HL-60 (cell line): Measurements from ENCODE around the gene NLRP2B.
"Not testable (repeated sequence)": the region's sequence is repeated elsewhere in the genome, so short reads cannot be mapped to it uniquely, and the experiment has no call there.

ENCODE experiments used
- DNase-seq, 2 experiments: peaks; one replicate each; pipeline ENCODE4 v3.0.0-alpha.2; 2010 to 2020; ENCODE audit warnings: low read depth in 1 of 2, low spot score in 1 of 2
- H3K27ac ChIP-seq: fragments of 250-450 bp; sonication (Bioruptor Pico); replicated peaks from 2 replicates; pipeline ENCODE4 v1.5.1; 2020; ENCODE audit warnings: mild to moderate bottlenecking, moderate library complexity
- H3K27me3 ChIP-seq: fragments of 250-450 bp; sonication (Bioruptor Pico); 2 replicates; pipeline ENCODE4 v1.5.1; 2021; ENCODE audit warnings: mild to moderate bottlenecking, moderate library complexity; ENCODE audit not compliant: insufficient read depth, poor library complexity, severe bottlenecking
- H3K4me3 ChIP-seq: replicated peaks from 2 replicates; pipeline ENCODE4 v1.5.1; 2011; ENCODE audit warnings: mild to moderate bottlenecking, control low read depth, low read length; ENCODE audit not compliant: insufficient read depth
- GABPA ChIP-seq: IDR thresholded peaks from 2 replicates; pipeline ENCODE4 v1.6.1; 2012; ENCODE audit warnings: low read depth
- POLR2AphosphoS5 ChIP-seq: IDR thresholded peaks from 2 replicates; pipeline ENCODE4 v1.6.1; 2012; ENCODE audit warnings: low read depth
- REST ChIP-seq: IDR thresholded peaks from 2 replicates; pipeline ENCODE4 v1.6.1; 2012; ENCODE audit warnings: low read depth; ENCODE audit not compliant: insufficient replicate concordance
- SPI1 ChIP-seq: IDR thresholded peaks from 2 replicates; pipeline ENCODE4 v1.6.1; 2012; ENCODE audit warnings: low read depth, mild to moderate bottlenecking, borderline replicate concordance
- long read RNA-seq: library from polyadenylated mRNA; unstranded; transcript quantifications from one replicate; pipeline ENCODE4 v2.0.0, GENCODE V29; 2020
- TF ChIP-seq, protein P1 (sequence below): IDR thresholded peaks from one replicate; pipeline ENCODE4 v1.5.1; 2011; ENCODE audit warnings: low read length, control low read depth, inconsistent platforms; ENCODE audit not compliant: insufficient read depth

Gene NLRP2B
- long read RNA-seq: 0 reads

DNA sequence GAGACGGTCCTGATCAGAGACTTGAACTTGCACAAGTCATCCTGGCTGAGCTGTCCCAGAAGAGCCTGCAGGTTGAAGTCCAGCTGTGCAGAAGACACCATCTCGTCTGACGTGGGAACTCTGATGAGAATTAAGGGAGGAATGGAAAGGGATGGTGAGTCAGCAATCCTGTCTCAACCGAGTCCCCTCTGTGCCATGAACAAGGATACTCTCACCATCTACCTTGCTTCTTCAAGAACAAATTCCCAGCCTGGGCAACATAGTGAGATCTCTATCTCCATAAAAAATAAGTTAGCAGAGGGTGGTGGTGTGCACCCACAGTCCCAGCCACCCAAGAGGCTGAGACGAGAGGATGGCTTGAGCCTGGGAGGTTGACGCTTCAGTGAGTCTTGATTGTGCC, at the start of gene NLRP2B:
Gene NLRP2B (minus strand): TSS at position 101 of the 400 bp plus-strand sequence.
- TF ChIP-seq GABPA (no peak), REST (no peak)
- Histone ChIP-seq H3K27ac (no peak within 1 kb of the TSS), H3K4me3 (no peak within 1 kb of the TSS), H3K27me3 (peaks cover 3% of the 10 kb centered on the region)
- DNase-seq: no peak

GRCh38 chrX:57725995-57726394, 45.9 kb upstream of the NLRP2B start:
- DNase-seq, H3K27me3 ChIP-seq, H3K27ac ChIP-seq, H3K4me3 ChIP-seq: not testable (repeated sequence)

- Histone ChIP-seq H3K27ac (no peak overlapping the region), H3K4me3 (no peak overlapping the region), H3K27me3 (peaks cover 3% of the 10 kb centered on the region)
- no peak for DNase-seq
- TF ChIP-seq, protein P1, sequence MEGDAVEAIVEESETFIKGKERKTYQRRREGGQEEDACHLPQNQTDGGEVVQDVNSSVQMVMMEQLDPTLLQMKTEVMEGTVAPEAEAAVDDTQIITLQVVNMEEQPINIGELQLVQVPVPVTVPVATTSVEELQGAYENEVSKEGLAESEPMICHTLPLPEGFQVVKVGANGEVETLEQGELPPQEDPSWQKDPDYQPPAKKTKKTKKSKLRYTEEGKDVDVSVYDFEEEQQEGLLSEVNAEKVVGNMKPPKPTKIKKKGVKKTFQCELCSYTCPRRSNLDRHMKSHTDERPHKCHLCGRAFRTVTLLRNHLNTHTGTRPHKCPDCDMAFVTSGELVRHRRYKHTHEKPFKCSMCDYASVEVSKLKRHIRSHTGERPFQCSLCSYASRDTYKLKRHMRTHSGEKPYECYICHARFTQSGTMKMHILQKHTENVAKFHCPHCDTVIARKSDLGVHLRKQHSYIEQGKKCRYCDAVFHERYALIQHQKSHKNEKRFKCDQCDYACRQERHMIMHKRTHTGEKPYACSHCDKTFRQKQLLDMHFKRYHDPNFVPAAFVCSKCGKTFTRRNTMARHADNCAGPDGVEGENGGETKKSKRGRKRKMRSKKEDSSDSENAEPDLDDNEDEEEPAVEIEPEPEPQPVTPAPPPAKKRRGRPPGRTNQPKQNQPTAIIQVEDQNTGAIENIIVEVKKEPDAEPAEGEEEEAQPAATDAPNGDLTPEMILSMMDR: no peak
- TF ChIP-seq GABPA: no peak
- no peak for TF ChIP-seq POLR2AphosphoS5
These were observed 1.3 kb upstream of the NLRP2B start for GRCh38 chrX:57681341-57681740.

- Histone ChIP-seq H3K27me3 (peaks cover 3% of the 10 kb centered on the region), H3K27ac (no peak overlapping the region), H3K4me3 (no peak overlapping the region)
- DNase-seq: no peak
- TF ChIP-seq, protein P1: no peak
- TF ChIP-seq POLR2AphosphoS5 (no peak), GABPA (no peak)
These were observed 1.2 kb downstream of the NLRP2B start for GRCh38 chrX:57678686-57679428.

DNA sequence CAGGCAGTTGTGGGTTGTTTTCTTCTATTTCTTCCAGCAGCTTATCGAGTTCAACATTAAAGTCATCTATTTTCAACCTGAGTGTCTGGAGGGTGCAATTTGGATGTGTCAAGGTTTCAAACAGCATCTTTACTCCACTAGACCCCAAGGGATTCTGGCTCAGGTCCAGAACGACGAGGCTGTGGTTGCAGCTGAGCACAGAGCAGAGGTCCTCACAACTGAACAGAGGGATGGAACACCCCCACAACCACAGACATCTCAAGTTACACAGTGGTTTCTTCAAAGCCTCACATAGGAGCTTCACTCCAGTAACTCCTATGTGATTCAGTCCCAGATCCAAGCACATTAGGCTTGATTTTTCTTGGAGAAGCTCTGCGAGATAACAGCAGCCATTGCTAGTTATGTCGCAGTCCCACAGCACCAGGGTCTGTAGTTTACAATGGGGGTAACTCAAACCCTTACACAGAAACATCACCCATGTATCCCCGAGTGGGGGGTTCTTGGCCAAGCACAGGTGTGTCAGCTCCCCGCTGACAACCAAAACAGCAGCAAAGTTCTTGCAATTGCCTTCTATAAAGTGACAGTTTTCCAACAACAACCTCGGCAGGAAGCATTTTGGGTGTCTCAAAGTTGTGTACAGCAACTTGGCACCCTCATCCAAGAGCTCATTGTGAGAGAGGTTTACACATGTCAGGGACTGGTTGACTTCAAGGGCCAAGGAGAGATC, 2.8 kb downstream of the NLRP2B start:
- Histone ChIP-seq H3K27me3 (peaks cover 3% of the 10 kb centered on the region), H3K27ac (no peak overlapping the region), H3K4me3 (no peak overlapping the region)
- TF ChIP-seq GABPA: no peak
- no peak for TF ChIP-seq POLR2AphosphoS5
- TF ChIP-seq, protein P1: no peak
- no peak for TF ChIP-seq SPI1
- no peak for TF ChIP-seq REST
- no peak for DNase-seq
